Lower lobe of right lung (tissue), 2 donors: Measurements from ENCODE around the gene SLC47A2. TPM values are rescaled to one million over a fixed set of nuclear protein-coding genes. Genes with fewer than 3 reads are reported as not detected.
A peak's percentile ranks its signal among the peaks of the same experiment; 100 is the strongest.

Experiments used
- ATAC-seq, 2 donors: fragments of 200-7000 bp; cut with Tn5 transposase; one replicate each; pipeline ENCODE4 v1.9.1; 2020 to 2022; ENCODE audit warnings: mild to moderate bottlenecking in 2 of 2, moderate library complexity in 2 of 2
- DNase-seq: peaks from one replicate; pipeline ENCODE4 v3.0.0-alpha.2; 2020
- H3K27ac ChIP-seq: fragments of 200-600 bp; one replicate; pipeline ENCODE4 v1.8.0; 2022
- H3K27me3 ChIP-seq: fragments of 200-600 bp; one replicate; pipeline ENCODE4 v1.8.0; 2022; ENCODE audit warnings: low read depth
- H3K36me3 ChIP-seq: fragments of 200-600 bp; one replicate; pipeline ENCODE4 v1.8.0; 2022; ENCODE audit warnings: mild to moderate bottlenecking
- H3K4me1 ChIP-seq: fragments of 200-600 bp; one replicate; pipeline ENCODE4 v1.8.0; 2022
- H3K4me3 ChIP-seq: fragments of 200-600 bp; one replicate; pipeline ENCODE4 v1.8.0; 2022; ENCODE audit warnings: mild to moderate bottlenecking
- H3K9me3 ChIP-seq: fragments of 200-600 bp; one replicate; pipeline ENCODE4 v1.8.0; 2022
- CTCF ChIP-seq: fragments of 200-600 bp; IDR thresholded peaks from one replicate; pipeline ENCODE4 v1.8.0; 2022; ENCODE audit warnings: antibody characterized with exemption, mild to moderate bottlenecking
- intact Hi-C: fragments of 100-400 bp; cut with DNase I; formaldehyde crosslinking; loops from one replicate; pipeline ENCODE4 v1.11.0; 2022
- total RNA-seq: library from RNA; stranded (reverse); fragmentation: NEBNext Ultra II Directional; extraction: Animal tissue kit (Norgen Biotek cat#: 25700); gene quantifications from one replicate; pipeline ENCODE4 v1.2.1, GENCODE V29; 2021
- donor health status: DM: no; HTN: yes; CAD: no; lungs with severe emphysema.

The SLC47A2 gene
- total RNA-seq, 1 donor from 2014 or later = not detected

- Histone ChIP-seq H3K36me3 (no peaks in the 10 kb centered on the region), H3K9me3 (no peaks in the 10 kb centered on the region), H3K27ac (no peak overlapping the region), H3K27me3 (no peaks in the 10 kb centered on the region), H3K4me1 (peaks cover 62% of the 10 kb centered on the region), H3K4me3 (no peak overlapping the region)
- intact Hi-C loops = no loop called here
- TF ChIP-seq CTCF = no peak
- no peak for DNase-seq
- ATAC-seq = no peak
Observed at GRCh38 chr17:19729900-19730299, 13.5 kb upstream of the SLC47A2 start.

- intact Hi-C loops = no loop called here
- peak overlapping the region; percentile 82 for H3K27ac ChIP-seq
- no peaks in the 10 kb centered on the region for H3K27me3 ChIP-seq
- TF ChIP-seq CTCF = no peak
- ATAC-seq = peak; percentile 81 to 83
- H3K9me3 ChIP-seq = no peaks in the 10 kb centered on the region
- H3K4me3 ChIP-seq = no peak overlapping the region
- peaks cover 66% of the 10 kb centered on the region for H3K4me1 ChIP-seq
- no peaks in the 10 kb centered on the region for H3K36me3 ChIP-seq
- peak; percentile 91 for DNase-seq
Observed at GRCh38 chr17:19728084-19728495, 11.7 kb upstream of the SLC47A2 start.

- no peak for DNase-seq
- no peak for TF ChIP-seq CTCF
- peak; percentile 52 to 74 for ATAC-seq
- intact Hi-C loops = no loop called here
- Histone ChIP-seq H3K4me3 (no peak overlapping the region), H3K4me1 (peaks cover 66% of the 10 kb centered on the region), H3K27ac (peak overlapping the region; percentile 82), H3K36me3 (no peaks in the 10 kb centered on the region), H3K9me3 (no peaks in the 10 kb centered on the region), H3K27me3 (no peaks in the 10 kb centered on the region)
Observed at GRCh38 chr17:19727501-19728078, 11.2 kb upstream of the SLC47A2 start.

- H3K36me3 ChIP-seq = no peaks in the 10 kb centered on the region
- H3K27ac ChIP-seq = peak overlapping the region; percentile 82
- no peak for ATAC-seq
- H3K9me3 ChIP-seq = no peaks in the 10 kb centered on the region
- DNase-seq = no peak
- intact Hi-C loops = no loop called here
- peaks cover 66% of the 10 kb centered on the region for H3K4me1 ChIP-seq
- H3K27me3 ChIP-seq = no peaks in the 10 kb centered on the region
- no peak for TF ChIP-seq CTCF
- no peak overlapping the region for H3K4me3 ChIP-seq
Observed at GRCh38 chr17:19726631-19727376, 10.4 kb upstream of the SLC47A2 start.

- Histone ChIP-seq H3K27me3 (no peaks in the 10 kb centered on the region), H3K4me3 (no peak overlapping the region), H3K27ac (peak overlapping the region; percentile 85), H3K9me3 (no peaks in the 10 kb centered on the region), H3K4me1 (peaks cover 64% of the 10 kb centered on the region), H3K36me3 (no peaks in the 10 kb centered on the region)
- ATAC-seq = no peak
- intact Hi-C loops = no loop called here
- no peak for TF ChIP-seq CTCF
- DNase-seq = no peak
Observed at GRCh38 chr17:19725486-19725885, 9.1 kb upstream of the SLC47A2 start.
